ENCODE data around the gene RNPEP. TPM values are rescaled to one million over a fixed set of nuclear protein-coding genes. Genes with fewer than 3 reads are reported as not detected.
A peak's percentile ranks its signal among the peaks of the same experiment; 100 is the strongest.

RNPEP gene
- total and polyA plus RNA-seq, 8 donors, result 19.8 to 43.5 (median 28.0) TPM

- Histone ChIP-seq H3K4me1 (peaks cover 5 to 17% (median 12%) of the 10 kb centered on the region in 3 donors), H3K27ac (peak overlapping the region; percentile 49 to 97 (median 71)), H3K4me3 (peak overlapping the region in 2 of 4 donors; percentile 14 to 83), H3K9me3 (no peaks in the 10 kb centered on the region), H3K36me3 (peaks cover 0 to 28% (median 14%) of the 10 kb centered on the region in 3 donors), H3K27me3 (no peaks in the 10 kb centered on the region)
- ATAC-seq, result no peak
- WGBS, 2 donors, result 49 to 56% methylated on average over 8 of the region's 8 CpGs
- FAIRE-seq, result no peak
- no peak for TF ChIP-seq CTCF (IDR thresholded peaks at IDR 0.05)
- intact Hi-C loops (cut with DNase I), result loop anchor here in 1 of 3 donors (10.0 kb wide), 1 partner anchor 107 kb away; no protein-coding TSS in a partner anchor
- DNase-seq, result no peak
These were observed 24.9 kb downstream of the RNPEP start for GRCh38 chr1:202007304-202007703.

GRCh38 chr1:202007805-202008489 lies 25.5 kb downstream of the RNPEP start:
- peak; percentile 18 to 36 (median 22) for ATAC-seq
- 31 to 33% methylated on average over 8 to 10 of the region's 11 CpGs for WGBS, 2 donors
- no peak for FAIRE-seq
- no peaks in the 10 kb centered on the region for H3K9me3 ChIP-seq
- TF ChIP-seq CTCF (IDR thresholded peaks at IDR 0.05), result no peak
- peak overlapping the region; percentile 51 to 97 (median 78) for H3K27ac ChIP-seq
- H3K27me3 ChIP-seq, result no peaks in the 10 kb centered on the region
- DNase-seq, result peak; percentile 69 to 88 (median 80)
- intact Hi-C loops (cut with DNase I), result loop anchor here in 1 of 3 donors (10.0 kb wide), 1 partner anchor 107 kb away; no protein-coding TSS in a partner anchor
- H3K4me3 ChIP-seq, result peak overlapping the region in 2 of 4 donors; percentile 14 to 83
- peaks cover 0 to 31% (median 14%) of the 10 kb centered on the region in 3 donors for H3K36me3 ChIP-seq
- H3K4me1 ChIP-seq, result peaks cover 5 to 17% (median 12%) of the 10 kb centered on the region in 3 donors

GRCh38 chr1:202009326-202010179 lies 27.1 kb downstream of the RNPEP start:
- peak; percentile 83 to 91 (median 86) for TF ChIP-seq CTCF (IDR thresholded peaks at IDR 0.05)
- FAIRE-seq (peak; percentile 26), ATAC-seq (peak; percentile 61 to 72 (median 65)), DNase-seq (peak; percentile 74 to 89 (median 80))
- peak overlapping the region; percentile 80 to 97 (median 88) for H3K27ac ChIP-seq
- H3K4me1 ChIP-seq, result peaks cover 7 to 24% (median 12%) of the 10 kb centered on the region in 3 donors
- H3K36me3 ChIP-seq, result peaks cover 0 to 30% (median 17%) of the 10 kb centered on the region in 3 donors
- no peaks in the 10 kb centered on the region for H3K9me3 ChIP-seq
- intact Hi-C loops (cut with DNase I), result loop anchor here in 2 of 3 donors (5.0 to 10.0 kb wide), 2 partner anchors 98 to 105 kb away; no protein-coding TSS in a partner anchor
- WGBS, 2 donors, result 6 to 10% methylated on average over 11 of the region's 11 CpGs
- no peaks in the 10 kb centered on the region for H3K27me3 ChIP-seq
- peak overlapping the region in 2 of 4 donors; percentile 17 to 83 for H3K4me3 ChIP-seq

- Histone ChIP-seq H3K27me3 (no peaks in the 10 kb centered on the region), H3K4me1 (peaks cover 13 to 30% (median 14%) of the 10 kb centered on the region in 3 donors), H3K9me3 (no peaks in the 10 kb centered on the region), H3K4me3 (peak within 1 kb of the TSS; percentile 61 to 96 (median 76)), H3K27ac (peak within 1 kb of the TSS; percentile 86 to 97 (median 92)), H3K36me3 (peaks cover 3 to 35% (median 13%) of the 10 kb centered on the region in 3 donors)
- intact Hi-C loops (cut with DNase I), result loop anchor here in 1 of 3 donors (5.0 kb wide), 1 partner anchor 97 kb away; no protein-coding TSS in a partner anchor
- FAIRE-seq, result no peak
- WGBS, 2 donors, result 14 to 18% methylated on average over 23 to 24 of the region's 24 CpGs
- TF ChIP-seq CTCF (IDR thresholded peaks at IDR 0.05), result no peak
- peak; percentile 77 to 83 (median 80) for ATAC-seq
- DNase-seq, result peak; percentile 92 to 98 (median 96)
These were observed 27.9 kb downstream of the RNPEP start, which contains the start of gene ELF3 for GRCh38 chr1:202010180-202011015. Gene ELF3 (plus strand): TSS chr1:202010587. CDS start chr1:202011137, 550 bp downstream.
